ENCODE results near the gene GPR153. TPM values are rescaled to one million over a fixed set of nuclear protein-coding genes. Genes with fewer than 3 reads are reported as not detected.

GPR153 gene
- total RNA-seq, 1 donor: 4.0 TPM

DNA sequence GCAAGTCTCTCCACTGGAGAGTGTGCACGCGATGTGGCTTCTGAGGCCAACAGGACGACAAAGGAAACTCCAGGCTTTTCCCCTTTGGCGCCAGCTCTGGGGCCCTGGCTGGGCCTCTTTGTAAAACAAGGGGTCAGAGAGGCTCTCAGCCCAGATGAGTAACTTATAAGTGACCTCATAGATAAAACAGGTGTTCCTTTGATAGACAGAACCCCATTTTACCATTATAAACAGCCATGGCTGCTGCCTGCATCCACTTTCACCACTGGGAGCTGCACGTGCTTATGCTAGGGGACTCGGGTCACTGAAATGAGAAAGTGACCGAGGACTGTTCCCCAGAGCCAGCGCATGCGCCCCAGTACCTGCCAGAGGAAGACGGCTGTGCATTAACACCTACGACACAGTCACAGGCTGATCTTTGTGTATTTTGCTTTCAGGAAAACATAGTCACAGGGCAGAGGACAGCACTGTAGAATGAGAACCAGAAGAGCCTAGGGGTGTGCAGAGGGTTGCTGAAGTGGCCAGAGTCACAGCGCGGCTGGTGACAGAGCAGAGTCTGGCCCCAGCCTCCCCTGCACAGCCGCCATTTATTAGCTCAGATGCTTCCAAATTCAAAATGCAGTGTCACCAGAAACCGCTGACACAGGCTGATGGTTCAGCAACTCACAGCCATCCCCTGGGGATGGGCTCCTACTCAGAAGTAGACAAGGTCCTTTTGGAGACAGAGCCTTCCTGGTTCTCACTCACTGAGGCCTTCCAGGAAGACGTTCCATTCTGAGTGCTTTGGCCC is 42.3 kb downstream of the GPR153 start:
- no peak overlapping the region for H3K27ac ChIP-seq (ENCODE audit: low read depth, low read length)
- no peaks in the 10 kb centered on the region for H3K27me3 ChIP-seq (ENCODE audit: insufficient read depth, low read length)
- peaks cover 9% of the 10 kb centered on the region for H3K36me3 ChIP-seq (ENCODE audit: insufficient read depth, low read length)
- no peaks in the 10 kb centered on the region for H3K4me1 ChIP-seq (ENCODE audit: insufficient read depth, low read length)
- H3K9me3 ChIP-seq (ENCODE audit: low read depth, low read length): no peaks in the 10 kb centered on the region
- no peak overlapping the region for H3K4me3 ChIP-seq (ENCODE audit: insufficient read depth, low read length)
- H3K79me2 ChIP-seq (ENCODE audit: insufficient read depth, low read length): no peaks in the 10 kb centered on the region
- H4K20me1 ChIP-seq (ENCODE audit: insufficient read depth, low read length): no peaks in the 10 kb centered on the region
- no peak overlapping the region for H3K4me2 ChIP-seq (ENCODE audit: insufficient read depth, low read length)
- TF ChIP-seq, protein P1, sequence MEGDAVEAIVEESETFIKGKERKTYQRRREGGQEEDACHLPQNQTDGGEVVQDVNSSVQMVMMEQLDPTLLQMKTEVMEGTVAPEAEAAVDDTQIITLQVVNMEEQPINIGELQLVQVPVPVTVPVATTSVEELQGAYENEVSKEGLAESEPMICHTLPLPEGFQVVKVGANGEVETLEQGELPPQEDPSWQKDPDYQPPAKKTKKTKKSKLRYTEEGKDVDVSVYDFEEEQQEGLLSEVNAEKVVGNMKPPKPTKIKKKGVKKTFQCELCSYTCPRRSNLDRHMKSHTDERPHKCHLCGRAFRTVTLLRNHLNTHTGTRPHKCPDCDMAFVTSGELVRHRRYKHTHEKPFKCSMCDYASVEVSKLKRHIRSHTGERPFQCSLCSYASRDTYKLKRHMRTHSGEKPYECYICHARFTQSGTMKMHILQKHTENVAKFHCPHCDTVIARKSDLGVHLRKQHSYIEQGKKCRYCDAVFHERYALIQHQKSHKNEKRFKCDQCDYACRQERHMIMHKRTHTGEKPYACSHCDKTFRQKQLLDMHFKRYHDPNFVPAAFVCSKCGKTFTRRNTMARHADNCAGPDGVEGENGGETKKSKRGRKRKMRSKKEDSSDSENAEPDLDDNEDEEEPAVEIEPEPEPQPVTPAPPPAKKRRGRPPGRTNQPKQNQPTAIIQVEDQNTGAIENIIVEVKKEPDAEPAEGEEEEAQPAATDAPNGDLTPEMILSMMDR (IDR thresholded peaks at IDR 0.05; ENCODE audit: extremely low read depth, low read depth, low read length): no peak
- DNase-seq (ENCODE audit: insufficient read length, low spot score, missing footprints): peak; percentile 49
- H2AFZ ChIP-seq (ENCODE audit: low read length): no peak overlapping the region

DNA sequence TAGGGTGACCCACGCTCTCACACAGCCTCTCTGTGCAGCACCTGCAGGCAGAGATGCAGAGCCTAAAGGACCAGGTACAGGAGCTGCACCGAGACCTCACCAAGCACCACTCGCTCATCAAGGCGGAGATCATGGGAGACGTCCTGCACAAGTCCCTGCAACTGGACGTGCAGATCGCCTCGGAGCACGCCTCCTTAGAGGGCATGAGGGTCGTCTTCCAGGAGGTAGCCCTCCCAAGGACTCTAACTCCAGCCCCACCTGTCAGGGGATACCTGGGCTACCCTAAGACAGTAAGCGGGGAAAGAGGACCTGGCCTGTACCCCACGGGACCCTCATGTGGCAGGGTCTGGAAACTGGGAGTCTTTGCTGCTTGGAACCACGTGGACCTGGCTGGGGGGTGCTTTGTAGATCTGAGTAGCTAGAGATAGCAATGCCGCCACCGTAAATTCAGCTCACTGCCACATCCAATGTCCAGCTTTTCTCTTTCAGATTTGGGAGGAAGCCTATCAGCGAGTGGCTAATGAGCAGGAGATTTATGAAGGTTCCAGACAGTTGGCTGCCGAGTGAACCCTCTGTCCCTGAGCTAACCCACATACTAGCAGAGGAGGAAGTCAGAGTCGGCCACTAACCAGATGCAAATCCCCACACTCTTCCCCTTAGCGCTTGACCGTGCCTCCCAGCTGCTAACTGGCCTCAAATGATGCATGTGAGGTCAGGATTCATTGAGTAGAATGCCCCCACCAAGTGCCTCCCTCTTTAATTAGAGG is 48.5 kb downstream of the GPR153 start:
- TF ChIP-seq, protein P1 (IDR thresholded peaks at IDR 0.05; ENCODE audit: extremely low read depth, low read depth, low read length): no peak
- Histone ChIP-seq H3K4me1 (ENCODE audit: insufficient read depth, low read length) (no peaks in the 10 kb centered on the region), H2AFZ (ENCODE audit: low read length) (no peak overlapping the region), H4K20me1 (ENCODE audit: insufficient read depth, low read length) (no peaks in the 10 kb centered on the region), H3K36me3 (ENCODE audit: insufficient read depth, low read length) (peaks cover 3% of the 10 kb centered on the region), H3K79me2 (ENCODE audit: insufficient read depth, low read length) (no peaks in the 10 kb centered on the region), H3K4me2 (ENCODE audit: insufficient read depth, low read length) (no peak overlapping the region), H3K9me3 (ENCODE audit: low read depth, low read length) (no peaks in the 10 kb centered on the region), H3K4me3 (ENCODE audit: insufficient read depth, low read length) (no peak overlapping the region), H3K27me3 (ENCODE audit: insufficient read depth, low read length) (no peaks in the 10 kb centered on the region), H3K27ac (ENCODE audit: low read depth, low read length) (no peak overlapping the region)
- DNase-seq (ENCODE audit: insufficient read length, low spot score, missing footprints): peak; percentile 88

DNA sequence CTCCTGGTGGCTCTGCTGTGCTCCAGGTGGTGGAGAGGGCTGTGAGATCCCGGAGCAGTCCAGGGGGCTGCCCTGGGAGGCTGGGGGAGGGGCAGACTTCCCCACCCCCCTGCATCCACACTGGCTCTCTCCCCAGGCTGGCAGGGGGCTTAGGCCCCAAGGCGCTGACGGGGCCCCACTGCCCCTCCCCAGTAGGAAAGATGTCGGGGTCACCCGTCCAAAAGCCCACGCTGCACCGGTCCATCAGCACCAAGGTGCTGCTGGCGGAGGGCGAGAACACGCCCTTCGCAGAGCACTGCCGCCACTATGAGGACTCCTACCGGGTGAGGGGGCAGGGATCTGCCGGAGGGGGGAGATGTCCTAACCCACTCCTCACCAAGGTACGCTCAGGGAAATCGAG is 49.2 kb downstream of the GPR153 start:
- DNase-seq (ENCODE audit: insufficient read length, low spot score, missing footprints): peak; percentile 71
- Histone ChIP-seq H3K79me2 (ENCODE audit: insufficient read depth, low read length) (no peaks in the 10 kb centered on the region), H3K4me3 (ENCODE audit: insufficient read depth, low read length) (no peak overlapping the region), H3K4me1 (ENCODE audit: insufficient read depth, low read length) (no peaks in the 10 kb centered on the region), H3K27ac (ENCODE audit: low read depth, low read length) (no peak overlapping the region), H2AFZ (ENCODE audit: low read length) (no peak overlapping the region), H3K9me3 (ENCODE audit: low read depth, low read length) (no peaks in the 10 kb centered on the region), H4K20me1 (ENCODE audit: insufficient read depth, low read length) (no peaks in the 10 kb centered on the region), H3K27me3 (ENCODE audit: insufficient read depth, low read length) (no peaks in the 10 kb centered on the region), H3K4me2 (ENCODE audit: insufficient read depth, low read length) (no peak overlapping the region), H3K36me3 (ENCODE audit: insufficient read depth, low read length) (peaks cover 3% of the 10 kb centered on the region)
- TF ChIP-seq, protein P1 (IDR thresholded peaks at IDR 0.05; ENCODE audit: extremely low read depth, low read depth, low read length): no peak

Data from osteoblast (primary cell).